ENCODE results near the gene MS4A14. TPM values are rescaled to one million over a fixed set of nuclear protein-coding genes. Genes with fewer than 3 reads are reported as not detected.

Gene MS4A14
- total RNA-seq, 5 donors from 2014 or later (not counting 1 experiment from before 2014, with no cell fraction given) = 0.10 TPM; not detected in 4

- CTCF ChIA-PET = interaction anchor here in 1 of 2 donors (0.6 kb wide), 1 partner anchor 37 kb away, joined by 3 read pairs; no protein-coding TSS in a partner anchor
- Mint-ChIP-seq H3K27ac (no peak overlapping the region), H3K36me3 (no peaks in the 10 kb centered on the region), H3K9me3 (no peaks in the 10 kb centered on the region), H3K4me1 (no peaks in the 10 kb centered on the region), H3K4me3 (no peak overlapping the region), H3K27me3 (peaks cover 14 to 17% of the 10 kb centered on the region in 2 donors)
- Histone ChIP-seq H3K27me3 (replicated peaks in 1 of 2; ENCODE audit: control insufficient read depth in 2 of 2, extremely low read depth in 1 of 2, insufficient read depth in 2 of 2, low read length in 1 of 2) (peaks cover 0 to 2% of the 10 kb centered on the region in 2 experiments), H3K36me3 (ENCODE audit: control insufficient read depth in 2 of 2, extremely low read depth in 1 of 2, insufficient read depth in 1 of 2, low read length in 1 of 2) (no peaks in the 10 kb centered on the region), H3K9me3 (no peaks in the 10 kb centered on the region), H3K4me3 (ENCODE audit: control insufficient read depth in 1 of 2, extremely low read depth in 1 of 2, low read length in 1 of 2) (no peak overlapping the region), H3K27ac (ENCODE audit: low read length) (no peak overlapping the region), H3K4me1 (ENCODE audit: control insufficient read depth in 1 of 2, extremely low read depth in 1 of 2, insufficient read depth in 2 of 2, low read length in 2 of 2) (no peaks in the 10 kb centered on the region)
- DNase-seq = no peak
- POLR2A ChIA-PET = interaction anchor here in 1 of 2 donors (0.6 kb wide), 1 partner anchor 22 kb away, joined by 3 read pairs; no protein-coding TSS in a partner anchor
- ATAC-seq (replicated peaks in 1 of 4) = no peak
- WGBS (ENCODE audit: insufficient coverage) = 76% methylated on average over 2 of the region's 5 CpGs
Observed at GRCh38 chr11:60370811-60371298, 25.4 kb upstream of the MS4A14 start.

- Mint-ChIP-seq H3K27ac (no peak overlapping the region), H3K4me1 (no peaks in the 10 kb centered on the region), H3K36me3 (no peaks in the 10 kb centered on the region), H3K4me3 (no peak overlapping the region), H3K9me3 (no peaks in the 10 kb centered on the region), H3K27me3 (peaks cover 17% of the 10 kb centered on the region in 2 donors)
- CTCF ChIA-PET = interaction anchor here in 1 of 2 donors (0.6 kb wide), 1 partner anchor 36 kb away, joined by 3 read pairs; no protein-coding TSS in a partner anchor
- peaks cover 0 to 2% of the 10 kb centered on the region in 2 experiments for H3K27me3 ChIP-seq (replicated peaks in 1 of 2; ENCODE audit: control insufficient read depth in 2 of 2, extremely low read depth in 1 of 2, insufficient read depth in 2 of 2, low read length in 1 of 2)
- H3K4me1 ChIP-seq (ENCODE audit: control insufficient read depth in 1 of 2, extremely low read depth in 1 of 2, insufficient read depth in 2 of 2, low read length in 2 of 2) = no peaks in the 10 kb centered on the region
- H3K4me3 ChIP-seq (ENCODE audit: control insufficient read depth in 1 of 2, extremely low read depth in 1 of 2, low read length in 1 of 2) = no peak overlapping the region
- H3K36me3 ChIP-seq (ENCODE audit: control insufficient read depth in 2 of 2, extremely low read depth in 1 of 2, insufficient read depth in 1 of 2, low read length in 1 of 2) = no peaks in the 10 kb centered on the region
- no peak for ATAC-seq (replicated peaks in 1 of 4)
- no peak overlapping the region for H3K27ac ChIP-seq (ENCODE audit: low read length)
- WGBS (ENCODE audit: insufficient coverage) = no CpG with 5 or more reads among the region's 3 CpGs
- H3K9me3 ChIP-seq = no peaks in the 10 kb centered on the region
- no peak for DNase-seq
- POLR2A ChIA-PET = no interaction called here
Observed at GRCh38 chr11:60371386-60371785, 24.9 kb upstream of the MS4A14 start.

GRCh38 chr11:60371854-60372253 lies 24.4 kb upstream of the MS4A14 start:
- POLR2A ChIA-PET = no interaction called here
- no peaks in the 10 kb centered on the region for H3K4me1 ChIP-seq (ENCODE audit: control insufficient read depth in 1 of 2, extremely low read depth in 1 of 2, insufficient read depth in 2 of 2, low read length in 2 of 2)

GRCh38 chr11:60372767-60373166 lies 23.5 kb upstream of the MS4A14 start:
- Mint-ChIP-seq H3K36me3 (no peaks in the 10 kb centered on the region), H3K9me3 (no peaks in the 10 kb centered on the region), H3K27ac (no peak overlapping the region), H3K27me3 (peaks cover 17 to 19% of the 10 kb centered on the region in 2 donors), H3K4me3 (no peak overlapping the region), H3K4me1 (peaks cover under 1 to 2% (median under 1%) of the 10 kb centered on the region in 3 donors)
- Histone ChIP-seq H3K4me3 (ENCODE audit: control insufficient read depth in 1 of 2, extremely low read depth in 1 of 2, low read length in 1 of 2) (no peak overlapping the region), H3K4me1 (ENCODE audit: control insufficient read depth in 1 of 2, extremely low read depth in 1 of 2, insufficient read depth in 2 of 2, low read length in 2 of 2) (peaks cover 2% of the 10 kb centered on the region in 2 experiments), H3K9me3 (no peaks in the 10 kb centered on the region), H3K36me3 (ENCODE audit: control insufficient read depth in 2 of 2, extremely low read depth in 1 of 2, insufficient read depth in 1 of 2, low read length in 1 of 2) (no peaks in the 10 kb centered on the region), H3K27me3 (replicated peaks in 1 of 2; ENCODE audit: control insufficient read depth in 2 of 2, extremely low read depth in 1 of 2, insufficient read depth in 2 of 2, low read length in 1 of 2) (peaks cover 0 to 2% of the 10 kb centered on the region in 2 experiments), H3K27ac (ENCODE audit: low read length) (no peak overlapping the region)
- WGBS (ENCODE audit: insufficient coverage) = 87% methylated on average over 3 of the region's 3 CpGs
- DNase-seq (no peak), ATAC-seq (replicated peaks in 1 of 4) (no peak)
- CTCF ChIA-PET = interaction anchor here in 1 of 2 donors (1.0 kb wide), 1 partner anchor 10 kb away, joined by 6 read pairs; no protein-coding TSS in a partner anchor
- POLR2A ChIA-PET = no interaction called here

More at GRCh38 chr11:60371854-60372253, 24.4 kb upstream of the MS4A14 start:
- Histone ChIP-seq H3K4me3 (ENCODE audit: control insufficient read depth in 1 of 2, extremely low read depth in 1 of 2, low read length in 1 of 2) (no peak overlapping the region), H3K9me3 (no peaks in the 10 kb centered on the region), H3K36me3 (ENCODE audit: control insufficient read depth in 2 of 2, extremely low read depth in 1 of 2, insufficient read depth in 1 of 2, low read length in 1 of 2) (no peaks in the 10 kb centered on the region), H3K27me3 (replicated peaks in 1 of 2; ENCODE audit: control insufficient read depth in 2 of 2, extremely low read depth in 1 of 2, insufficient read depth in 2 of 2, low read length in 1 of 2) (peaks cover 0 to 2% of the 10 kb centered on the region in 2 experiments), H3K27ac (ENCODE audit: low read length) (no peak overlapping the region)
- Mint-ChIP-seq H3K36me3 (no peaks in the 10 kb centered on the region), H3K9me3 (no peaks in the 10 kb centered on the region), H3K4me1 (no peaks in the 10 kb centered on the region), H3K27me3 (peaks cover 17% of the 10 kb centered on the region in 2 donors), H3K4me3 (no peak overlapping the region), H3K27ac (no peak overlapping the region)
- CTCF ChIA-PET = interaction anchor here in 1 of 2 donors (1.0 kb wide), 1 partner anchor 9 kb away, joined by 6 read pairs; no protein-coding TSS in a partner anchor
- DNase-seq (no peak), ATAC-seq (replicated peaks in 1 of 4) (no peak)
- WGBS (ENCODE audit: insufficient coverage) = 91% methylated on average over 1 of the region's 1 CpG

- H3K4me1 Mint-ChIP-seq = peaks cover 8 to 10% (median 10%) of the 10 kb centered on the region in 3 donors
- no peaks in the 10 kb centered on the region for H3K36me3 ChIP-seq (ENCODE audit: control insufficient read depth in 2 of 2, extremely low read depth in 1 of 2, insufficient read depth in 1 of 2, low read length in 1 of 2)
- CTCF ChIA-PET = no interaction called here
- no peak overlapping the region for H3K4me3 Mint-ChIP-seq
- WGBS (ENCODE audit: insufficient coverage) = no CpG with 5 or more reads among the region's 3 CpGs
- H3K36me3 Mint-ChIP-seq = no peaks in the 10 kb centered on the region
- no peaks in the 10 kb centered on the region for H3K9me3 ChIP-seq
- no peak for ATAC-seq (replicated peaks in 1 of 4)
- H3K27ac Mint-ChIP-seq = no peak overlapping the region
- no peak for DNase-seq
- POLR2A ChIA-PET = no interaction called here
- no peak overlapping the region for H3K4me3 ChIP-seq (ENCODE audit: control insufficient read depth in 1 of 2, extremely low read depth in 1 of 2, low read length in 1 of 2)
- H3K9me3 Mint-ChIP-seq = no peaks in the 10 kb centered on the region
- H3K27me3 ChIP-seq (replicated peaks in 1 of 2; ENCODE audit: control insufficient read depth in 2 of 2, extremely low read depth in 1 of 2, insufficient read depth in 2 of 2, low read length in 1 of 2) = peaks cover 0 to 2% of the 10 kb centered on the region in 2 experiments
- H3K27me3 Mint-ChIP-seq = peaks cover 20% of the 10 kb centered on the region in 2 donors
- no peak overlapping the region for H3K27ac ChIP-seq (ENCODE audit: low read length)
- peaks cover 3 to 8% of the 10 kb centered on the region in 2 experiments for H3K4me1 ChIP-seq (ENCODE audit: control insufficient read depth in 1 of 2, extremely low read depth in 1 of 2, insufficient read depth in 2 of 2, low read length in 2 of 2)
Observed at GRCh38 chr11:60375316-60375715, 20.9 kb upstream of the MS4A14 start.

GRCh38 chr11:60376601-60377000 lies 19.7 kb upstream of the MS4A14 start:
- Histone ChIP-seq H3K36me3 (ENCODE audit: control insufficient read depth in 2 of 2, extremely low read depth in 1 of 2, insufficient read depth in 1 of 2, low read length in 1 of 2) (no peaks in the 10 kb centered on the region), H3K27me3 (replicated peaks in 1 of 2; ENCODE audit: control insufficient read depth in 2 of 2, extremely low read depth in 1 of 2, insufficient read depth in 2 of 2, low read length in 1 of 2) (peaks cover 0 to 2% of the 10 kb centered on the region in 2 experiments), H3K27ac (ENCODE audit: low read length) (no peak overlapping the region), H3K4me1 (ENCODE audit: control insufficient read depth in 1 of 2, extremely low read depth in 1 of 2, insufficient read depth in 2 of 2, low read length in 2 of 2) (peaks cover 3 to 8% of the 10 kb centered on the region in 2 experiments), H3K9me3 (no peaks in the 10 kb centered on the region), H3K4me3 (ENCODE audit: control insufficient read depth in 1 of 2, extremely low read depth in 1 of 2, low read length in 1 of 2) (no peak overlapping the region)
- Mint-ChIP-seq H3K36me3 (no peaks in the 10 kb centered on the region), H3K27ac (no peak overlapping the region), H3K4me1 (peaks cover 8 to 10% (median 10%) of the 10 kb centered on the region in 3 donors), H3K27me3 (peaks cover 12 to 22% of the 10 kb centered on the region in 2 donors), H3K9me3 (no peaks in the 10 kb centered on the region), H3K4me3 (no peak overlapping the region)
- POLR2A ChIA-PET = no interaction called here
- WGBS (ENCODE audit: insufficient coverage) = 100% methylated on average over 3 of the region's 3 CpGs
- CTCF ChIA-PET = no interaction called here
- DNase-seq (no peak), ATAC-seq (replicated peaks in 1 of 4) (no peak)

All from T-cell (primary cell).